Smooth muscle cell (in vitro differentiated cells): Measurements from ENCODE around the gene EHBP1L1. TPM values are rescaled to one million over a fixed set of nuclear protein-coding genes. Genes with fewer than 3 reads are reported as not detected.

Experiments used
- DNase-seq: peaks from one replicate; lab custom pipeline; 2025; ENCODE audit not compliant: unreplicated experiment; lab: John Stamatoyannopoulos, UW
- H2AFZ ChIP-seq: fragments of 200-600 bp; sonication (generic); 2 replicates; pipeline ENCODE4 v1.6.0; 2016; ENCODE audit warnings: antibody characterized with exemption, low read depth, mild to moderate bottlenecking
- H3F3A ChIP-seq: fragments of 200-600 bp; sonication (generic); 2 replicates; pipeline ENCODE4 v1.6.0; 2017; ENCODE audit warnings: antibody characterized with exemption, low read depth
- H3K27ac ChIP-seq: fragments of 200-600 bp; sonication (generic); 2 replicates; pipeline ENCODE4 v1.5.1; 2016; ENCODE audit warnings: low read depth, mild to moderate bottlenecking
- H3K27me3 ChIP-seq: fragments of 200-600 bp; sonication (generic); 2 replicates; pipeline ENCODE4 v1.6.1; 2016; ENCODE audit warnings: low read depth, mild to moderate bottlenecking
- H3K36me3 ChIP-seq: fragments of 200-600 bp; sonication (generic); 2 replicates; pipeline ENCODE4 v1.5.1; 2016; ENCODE audit warnings: low read depth
- H3K4me1 ChIP-seq: fragments of 200-600 bp; sonication (generic); 2 replicates; pipeline ENCODE4 v1.5.1; 2016; ENCODE audit warnings: low read depth
- H3K4me2 ChIP-seq: fragments of 200-600 bp; sonication (generic); 2 replicates; pipeline ENCODE4 v1.6.0; 2016; ENCODE audit warnings: mild to moderate bottlenecking
- H3K4me3 ChIP-seq: fragments of 200-600 bp; sonication (generic); 2 replicates; pipeline ENCODE4 v1.5.1; 2016; ENCODE audit warnings: mild to moderate bottlenecking
- H3K79me2 ChIP-seq: fragments of 200-600 bp; sonication (generic); 2 replicates; pipeline ENCODE4 v1.6.0; 2016; ENCODE audit warnings: low read depth, mild to moderate bottlenecking
- H3K9ac ChIP-seq: fragments of 200-600 bp; sonication (generic); 2 replicates; pipeline ENCODE4 v1.6.0; 2016; ENCODE audit warnings: low read depth
- H3K9me3 ChIP-seq: fragments of 200-600 bp; sonication (generic); replicated peaks from 2 replicates; pipeline ENCODE4 v1.5.1; 2016; ENCODE audit warnings: low read depth
- H4K20me1 ChIP-seq: fragments of 200-600 bp; sonication (generic); 2 replicates; pipeline ENCODE4 v1.6.0; 2016; ENCODE audit warnings: low read depth
- WGBS: methylation state at CpG from one replicate; pipeline ENCODE4 v1.1.7; 2016; ENCODE audit warnings: low lambda C conversion rate; 5-methylcytosine and 5-hydroxymethylcytosine counted together
- polyA plus RNA-seq: library from polyadenylated mRNA; unstranded; fragments of >200 nt; fragmentation: Nextera tagmentation; extraction: Ambion mirVana; gene quantifications from 2 replicates; pipeline ENCODE4 v1.2.1, GENCODE V29; 2016
- total RNA-seq: library from RNA; depleted of rRNA; stranded (reverse); fragments of >200 nt; gene quantifications from 2 replicates; pipeline ENCODE4 v1.2.3, GENCODE V29; 2014
- TF ChIP-seq, protein P1 (sequence below): fragments of 200-600 bp; sonication (generic); IDR thresholded peaks from 2 replicates; pipeline ENCODE4 v1.5.1; 2017; ENCODE audit warnings: borderline replicate concordance, mild to moderate bottlenecking, antibody characterized with exemption; ENCODE audit not compliant: insufficient read depth, poor library complexity, severe bottlenecking

The EHBP1L1 gene
- total and polyA plus RNA-seq, 2 experiments from 2014 or later, result 5.1 to 29.5 TPM

DNA sequence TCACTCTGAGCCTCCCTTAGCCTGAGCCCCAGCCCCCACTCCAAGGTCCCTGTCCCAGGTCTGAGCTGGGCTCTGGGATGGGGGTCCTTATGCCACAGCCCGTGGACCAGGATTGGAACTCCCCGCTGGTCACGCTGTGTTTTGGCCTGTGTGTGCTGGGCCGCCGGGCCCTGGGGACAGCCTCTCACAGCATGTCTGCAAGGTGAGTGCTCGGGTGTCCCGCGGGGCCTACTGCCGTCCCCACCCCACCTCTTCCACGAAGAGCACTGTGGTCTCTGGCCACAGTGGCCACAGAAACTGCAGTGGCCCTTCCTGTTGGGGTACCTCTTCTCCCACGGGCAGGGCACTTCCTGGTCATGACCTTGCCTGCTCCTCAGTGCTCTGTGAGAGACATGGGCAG, 58.6 kb downstream of the EHBP1L1 start:
- no peaks in the 10 kb centered on the region for H3K79me2 ChIP-seq
- TF ChIP-seq, protein P1, sequence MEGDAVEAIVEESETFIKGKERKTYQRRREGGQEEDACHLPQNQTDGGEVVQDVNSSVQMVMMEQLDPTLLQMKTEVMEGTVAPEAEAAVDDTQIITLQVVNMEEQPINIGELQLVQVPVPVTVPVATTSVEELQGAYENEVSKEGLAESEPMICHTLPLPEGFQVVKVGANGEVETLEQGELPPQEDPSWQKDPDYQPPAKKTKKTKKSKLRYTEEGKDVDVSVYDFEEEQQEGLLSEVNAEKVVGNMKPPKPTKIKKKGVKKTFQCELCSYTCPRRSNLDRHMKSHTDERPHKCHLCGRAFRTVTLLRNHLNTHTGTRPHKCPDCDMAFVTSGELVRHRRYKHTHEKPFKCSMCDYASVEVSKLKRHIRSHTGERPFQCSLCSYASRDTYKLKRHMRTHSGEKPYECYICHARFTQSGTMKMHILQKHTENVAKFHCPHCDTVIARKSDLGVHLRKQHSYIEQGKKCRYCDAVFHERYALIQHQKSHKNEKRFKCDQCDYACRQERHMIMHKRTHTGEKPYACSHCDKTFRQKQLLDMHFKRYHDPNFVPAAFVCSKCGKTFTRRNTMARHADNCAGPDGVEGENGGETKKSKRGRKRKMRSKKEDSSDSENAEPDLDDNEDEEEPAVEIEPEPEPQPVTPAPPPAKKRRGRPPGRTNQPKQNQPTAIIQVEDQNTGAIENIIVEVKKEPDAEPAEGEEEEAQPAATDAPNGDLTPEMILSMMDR, result no peak
- H3K27me3 ChIP-seq, result no peaks in the 10 kb centered on the region
- H3F3A ChIP-seq, result peaks cover 11% of the 10 kb centered on the region
- no peak overlapping the region for H3K4me3 ChIP-seq
- H3K36me3 ChIP-seq, result no peaks in the 10 kb centered on the region
- H3K27ac ChIP-seq, result no peak overlapping the region
- H3K9ac ChIP-seq, result no peak overlapping the region
- H4K20me1 ChIP-seq, result peaks cover 14% of the 10 kb centered on the region
- H3K4me1 ChIP-seq, result peaks cover 13% of the 10 kb centered on the region
- no peak overlapping the region for H2AFZ ChIP-seq
- no peak for DNase-seq
- H3K4me2 ChIP-seq, result no peak overlapping the region
- H3K9me3 ChIP-seq, result no peaks in the 10 kb centered on the region
- WGBS, result 97% methylated on average over 11 of the region's 11 CpGs

DNA sequence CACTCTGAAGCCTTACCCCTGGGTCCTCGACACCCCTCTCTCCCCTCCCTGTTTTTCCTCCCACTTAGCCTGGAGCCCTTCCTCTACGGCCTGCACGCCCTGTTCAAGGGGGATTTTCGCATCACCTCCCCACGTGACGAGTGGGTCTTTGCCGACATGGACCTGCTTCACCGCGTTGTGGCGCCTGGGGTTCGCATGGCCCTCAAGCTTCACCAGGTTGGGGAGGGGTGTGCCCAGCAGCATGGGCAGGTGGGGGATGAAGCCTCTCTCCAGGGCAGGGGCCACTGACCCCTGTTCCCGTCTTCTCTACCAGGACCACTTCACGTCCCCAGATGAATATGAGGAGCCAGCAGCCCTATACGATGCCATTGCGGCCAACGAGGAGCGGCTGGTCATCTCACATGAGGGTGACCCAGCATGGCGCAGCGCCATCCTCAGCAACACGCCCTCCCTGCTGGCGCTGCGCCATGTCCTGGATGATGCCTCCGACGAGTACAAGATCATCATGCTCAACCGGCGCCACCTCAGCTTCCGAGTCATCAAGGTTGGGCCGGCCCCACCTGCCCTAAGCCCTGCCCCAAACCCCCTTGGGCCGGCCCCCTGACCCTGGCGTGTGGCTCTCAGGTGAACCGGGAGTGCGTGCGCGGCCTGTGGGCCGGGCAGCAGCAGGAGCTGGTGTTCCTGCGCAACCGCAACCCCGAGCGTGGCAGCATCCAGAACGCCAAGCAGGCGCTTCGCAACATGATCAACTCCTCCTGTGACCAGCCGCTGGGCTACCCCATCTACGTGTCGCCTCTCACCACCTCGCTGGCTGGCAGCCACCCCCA, 59.3 kb downstream of the EHBP1L1 start:
- Histone ChIP-seq H3K27me3 (no peaks in the 10 kb centered on the region), H3K9me3 (no peaks in the 10 kb centered on the region), H3K79me2 (no peaks in the 10 kb centered on the region), H2AFZ (no peak overlapping the region), H3F3A (peaks cover 11% of the 10 kb centered on the region), H3K4me2 (no peak overlapping the region), H3K36me3 (no peaks in the 10 kb centered on the region), H3K9ac (no peak overlapping the region), H3K4me1 (peaks cover 13% of the 10 kb centered on the region), H3K4me3 (no peak overlapping the region), H4K20me1 (peaks cover 14% of the 10 kb centered on the region), H3K27ac (no peak overlapping the region)
- no peak for DNase-seq
- 96% methylated on average over 36 of the region's 46 CpGs for whole genome bisulfite sequencing
- TF ChIP-seq, protein P1, result no peak

DNA sequence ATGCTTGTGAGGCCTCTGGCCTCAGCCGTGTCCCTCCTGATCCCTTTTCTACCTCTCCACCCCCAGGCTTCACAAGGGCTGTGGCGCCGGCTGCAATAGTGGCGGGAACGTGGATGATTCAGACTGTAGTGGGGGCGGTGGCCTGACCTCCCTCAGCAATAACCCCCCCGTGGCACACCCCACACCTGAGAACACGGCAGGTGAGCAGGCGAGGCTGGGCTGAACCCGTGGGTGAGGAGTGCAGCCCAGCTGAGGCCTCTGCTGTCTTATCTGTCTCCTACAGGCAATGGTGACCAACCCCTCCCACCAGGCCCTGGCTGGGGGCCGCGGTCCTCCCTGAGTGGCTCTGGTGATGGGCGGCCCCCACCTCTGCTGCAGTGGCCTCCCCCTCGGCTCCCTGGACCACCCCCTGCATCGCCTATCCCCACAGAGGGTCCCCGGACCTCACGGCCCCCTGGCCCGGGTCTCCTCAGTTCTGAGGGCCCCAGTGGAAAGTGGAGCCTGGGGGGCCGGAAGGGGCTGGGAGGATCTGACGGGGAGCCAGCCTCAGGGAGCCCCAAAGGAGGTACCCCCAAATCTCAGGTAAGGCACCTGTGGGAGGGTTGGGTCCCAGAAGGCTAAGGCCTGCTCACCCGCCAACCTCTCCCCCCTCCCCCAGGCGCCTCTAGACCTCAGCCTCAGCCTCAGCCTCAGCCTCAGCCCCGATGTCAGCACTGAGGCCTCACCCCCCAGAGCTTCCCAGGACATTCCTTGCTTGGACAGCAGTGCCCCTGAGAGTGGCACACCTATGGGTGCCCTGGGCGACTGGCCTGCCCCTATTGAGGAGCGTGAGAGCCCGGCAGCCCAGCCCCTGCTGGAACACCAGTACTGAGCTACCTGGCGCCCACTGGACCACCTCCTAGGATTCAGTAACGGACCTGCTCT, 60.5 kb downstream of the EHBP1L1 start:
- Histone ChIP-seq H3K4me2 (no peak overlapping the region), H4K20me1 (peaks cover 14% of the 10 kb centered on the region), H3K9ac (no peak overlapping the region), H3K27me3 (no peaks in the 10 kb centered on the region), H3K36me3 (no peaks in the 10 kb centered on the region), H3F3A (peaks cover 11% of the 10 kb centered on the region), H2AFZ (no peak overlapping the region), H3K79me2 (no peaks in the 10 kb centered on the region), H3K27ac (no peak overlapping the region), H3K9me3 (no peaks in the 10 kb centered on the region), H3K4me1 (peaks cover 13% of the 10 kb centered on the region), H3K4me3 (no peak overlapping the region)
- TF ChIP-seq, protein P1, result no peak
- WGBS, result 98% methylated on average over 23 of the region's 28 CpGs
- no peak for DNase-seq
